ENCODE measurements around the gene CXorf65. TPM values are rescaled to one million over a fixed set of nuclear protein-coding genes. Genes with fewer than 3 reads are reported as not detected.

The CXorf65 gene
- total RNA-seq, 2 experiments from 2014 or later, result 71.9 to 82.3 TPM

- POLR2A ChIA-PET, result interaction anchor here (1.1 to 3.0 kb wide), 3 partner anchors 19 to 31 kb away, joined by 3 to 29 read pairs (median 6); no protein-coding TSS in a partner anchor
- no peak for TF ChIP-seq CTCF (IDR thresholded peaks at IDR 0.05)
- peaks cover 87% of the 10 kb centered on the region for H3K36me3 ChIP-seq (ENCODE audit: insufficient read depth, low read length)
- DNase-seq (no peak), ATAC-seq (ENCODE audit: poor library complexity) (no peak)
- H3K27me3 ChIP-seq (ENCODE audit: control insufficient read depth in 1 of 2, insufficient read depth in 2 of 2, low read length in 2 of 2), result no peaks in the 10 kb centered on the region
- no peak overlapping the region for H3K4me3 ChIP-seq (ENCODE audit: low read length)
- H3K9me3 Mint-ChIP-seq, result no peaks in the 10 kb centered on the region
- no peaks in the 10 kb centered on the region for H3K9me3 ChIP-seq (ENCODE audit: control insufficient read depth in 1 of 2, insufficient read depth in 1 of 2, low read length in 2 of 2)
- H3K4me1 Mint-ChIP-seq (ENCODE audit: low read depth), result peaks cover 18% of the 10 kb centered on the region
- H3K27ac Mint-ChIP-seq, result no peak overlapping the region
- H3K36me3 Mint-ChIP-seq (ENCODE audit: low read depth), result peaks cover 90% of the 10 kb centered on the region
- no peak overlapping the region for H3K27ac ChIP-seq (ENCODE audit: low read depth in 1 of 2, low read length in 2 of 2)
- no peak overlapping the region for H3K4me3 Mint-ChIP-seq
- intact Hi-C loops (cut with DNase I, micrococcal nuclease), result loop anchor here in 1 of 2 experiments (5.0 kb wide), 1 partner anchor 46 kb away; no protein-coding TSS in a partner anchor
- peaks cover 17% of the 10 kb centered on the region for H3K4me1 ChIP-seq (ENCODE audit: insufficient read depth, low read length)
- CTCF ChIA-PET, result no interaction called here
- no peaks in the 10 kb centered on the region for H3K27me3 Mint-ChIP-seq
These were observed 25.0 kb upstream of the CXorf65 start for GRCh38 chrX:71131510-71131909.

GRCh38 chrX:71128915-71129765 is 22.6 kb upstream of the CXorf65 start:
- peak; percentile 60 for TF ChIP-seq CTCF (IDR thresholded peaks at IDR 0.05)
- peaks cover 88% of the 10 kb centered on the region for H3K36me3 ChIP-seq (ENCODE audit: insufficient read depth, low read length)
- intact Hi-C loops (cut with DNase I, micrococcal nuclease), result loop anchor here (1.0 to 2.0 kb wide), 2 partner anchors 31 to 158 kb away; no protein-coding TSS in a partner anchor
- H3K4me3 ChIP-seq (ENCODE audit: low read length), result no peak overlapping the region
- DNase-seq (peak; percentile 59 to 87 (median 74)), ATAC-seq (ENCODE audit: poor library complexity) (peak; percentile 96)
- Mint-ChIP-seq H3K27ac (peak overlapping the region; percentile 38), H3K27me3 (no peaks in the 10 kb centered on the region), H3K9me3 (no peaks in the 10 kb centered on the region), H3K4me1 (ENCODE audit: low read depth) (peaks cover 18% of the 10 kb centered on the region), H3K36me3 (ENCODE audit: low read depth) (peaks cover 89% of the 10 kb centered on the region), H3K4me3 (no peak overlapping the region)
- peaks cover 17% of the 10 kb centered on the region for H3K4me1 ChIP-seq (ENCODE audit: insufficient read depth, low read length)
- no peaks in the 10 kb centered on the region for H3K9me3 ChIP-seq (ENCODE audit: control insufficient read depth in 1 of 2, insufficient read depth in 1 of 2, low read length in 2 of 2)
- CTCF ChIA-PET, result interaction anchor here (0.9 to 5.1 kb wide), 6 partner anchors 11 to 159 kb away, joined by 3 to 40 read pairs (median 7); partner anchors contain the start of genes FOXO4, IL2RG and MED12
- H3K27ac ChIP-seq (ENCODE audit: low read depth in 1 of 2, low read length in 2 of 2), result no peak overlapping the region
- no peaks in the 10 kb centered on the region for H3K27me3 ChIP-seq (ENCODE audit: control insufficient read depth in 1 of 2, insufficient read depth in 2 of 2, low read length in 2 of 2)
- POLR2A ChIA-PET, result interaction anchor here (1.0 to 3.0 kb wide), 7 partner anchors 10 to 33 kb away, joined by 3 to 29 read pairs (median 8); partner anchors contain the start of genes FOXO4, IL2RG and MED12

GRCh38 chrX:71128166-71128833 is 21.8 kb upstream of the CXorf65 start:
- Mint-ChIP-seq H3K9me3 (no peaks in the 10 kb centered on the region), H3K27ac (peak overlapping the region; percentile 38), H3K4me1 (ENCODE audit: low read depth) (peaks cover 18% of the 10 kb centered on the region), H3K36me3 (ENCODE audit: low read depth) (peaks cover 92% of the 10 kb centered on the region), H3K4me3 (no peak overlapping the region), H3K27me3 (no peaks in the 10 kb centered on the region)
- Histone ChIP-seq H3K4me3 (ENCODE audit: low read length) (no peak overlapping the region), H3K27ac (ENCODE audit: low read depth in 1 of 2, low read length in 2 of 2) (no peak overlapping the region), H3K27me3 (ENCODE audit: control insufficient read depth in 1 of 2, insufficient read depth in 2 of 2, low read length in 2 of 2) (no peaks in the 10 kb centered on the region), H3K9me3 (ENCODE audit: control insufficient read depth in 1 of 2, insufficient read depth in 1 of 2, low read length in 2 of 2) (no peaks in the 10 kb centered on the region), H3K4me1 (ENCODE audit: insufficient read depth, low read length) (peaks cover 17% of the 10 kb centered on the region), H3K36me3 (ENCODE audit: insufficient read depth, low read length) (peaks cover 91% of the 10 kb centered on the region)
- POLR2A ChIA-PET, result interaction anchor here (1.0 to 3.0 kb wide), 8 partner anchors 10 to 28 kb away, joined by 3 to 29 read pairs (median 9); partner anchors contain the start of genes IL2RG and MED12
- CTCF ChIA-PET, result interaction anchor here (0.9 to 5.1 kb wide), 5 partner anchors 10 to 158 kb away, joined by 3 to 40 read pairs (median 10); partner anchors contain the start of genes IL2RG and MED12
- ATAC-seq (ENCODE audit: poor library complexity) (no peak), DNase-seq (no peak)
- TF ChIP-seq CTCF (IDR thresholded peaks at IDR 0.05), result no peak
- intact Hi-C loops (cut with DNase I, micrococcal nuclease), result loop anchor here in 1 of 2 experiments (2.0 kb wide), 1 partner anchor 157 kb away; no protein-coding TSS in a partner anchor

Data from CD4-positive, alpha-beta T cell (primary cell).